Activated CD8-positive, alpha-beta memory T cell treated with anti-CD3 and anti-CD28 coated beads, Interleukin-2, amount 10 ng/mL, durations not matched to agents 7 days and 5 days (primary cell): ENCODE data around the gene LONRF2. TPM values are rescaled to one million over a fixed set of nuclear protein-coding genes. Genes with fewer than 3 reads are reported as not detected.

Experiments
- ATAC-seq: fragments of 150-1000 bp; cut with Tn5 transposase; one replicate; pipeline ENCODE4 v1.10.0; 2021; ENCODE audit warnings: moderate library complexity
- CTCF ChIA-PET: fragments of 350-600 bp; sonication (Branson Sonifier 250); formaldehyde crosslinking; loops from one replicate; lab custom pipeline; 2021; ENCODE audit warnings: antibody characterized with exemption; lab: Charles Lee
- DNase-seq: peaks from one replicate; pipeline ENCODE4 v3.0.0-alpha.2; 2020
- H3K27ac Mint-ChIP-seq: one replicate; pipeline ENCODE4 v1.8.0; 2021; ENCODE audit warnings: mild to moderate bottlenecking, mixed read lengths
- H3K27me3 Mint-ChIP-seq: one replicate; pipeline ENCODE4 v1.8.0; 2021; ENCODE audit warnings: mixed read lengths
- H3K36me3 Mint-ChIP-seq: one replicate; pipeline ENCODE4 v1.8.0; 2021; ENCODE audit warnings: mild to moderate bottlenecking, mixed read lengths
- H3K4me1 Mint-ChIP-seq: one replicate; pipeline ENCODE4 v1.8.0; 2021; ENCODE audit warnings: mixed read lengths
- H3K4me3 Mint-ChIP-seq: one replicate; pipeline ENCODE4 v1.8.0; 2021; ENCODE audit warnings: mild to moderate bottlenecking, moderate library complexity, mixed read lengths
- H3K9me3 Mint-ChIP-seq: one replicate; pipeline ENCODE4 v1.8.0; 2022; ENCODE audit warnings: low read depth, mixed read lengths
- total RNA-seq, 2 experiments: library from RNA; stranded (reverse); gene quantifications; one replicate each; pipeline ENCODE4 v1.2.3, GENCODE V29; 2021

Gene LONRF2
- total RNA-seq, 2 experiments from 2014 or later: 0.15 to 0.21 TPM

- Mint-ChIP-seq H3K27me3 (peaks cover 26% of the 10 kb centered on the region), H3K36me3 (no peaks in the 10 kb centered on the region), H3K4me3 (no peak overlapping the region), H3K9me3 (no peaks in the 10 kb centered on the region), H3K27ac (no peak overlapping the region), H3K4me1 (peaks cover 23% of the 10 kb centered on the region)
- no peak for DNase-seq
- ATAC-seq: no peak
- CTCF ChIA-PET: interaction anchor here (0.9 to 1.4 kb wide), 3 partner anchors 15 to 103 kb away, joined by 3 read pairs; no protein-coding TSS in a partner anchor
Measured at GRCh38 chr2:100278501-100278900, 43.8 kb downstream of the LONRF2 start.

- Mint-ChIP-seq H3K27ac (no peak overlapping the region), H3K4me1 (peaks cover 19% of the 10 kb centered on the region), H3K9me3 (no peaks in the 10 kb centered on the region), H3K36me3 (no peaks in the 10 kb centered on the region), H3K27me3 (peaks cover 25% of the 10 kb centered on the region), H3K4me3 (no peak overlapping the region)
- CTCF ChIA-PET: interaction anchor here (0.7 to 1.4 kb wide), 5 partner anchors 11 to 104 kb away, joined by 3 read pairs; no protein-coding TSS in a partner anchor
- no peak for ATAC-seq
- DNase-seq: no peak
Measured at GRCh38 chr2:100277540-100278207, 44.6 kb downstream of the LONRF2 start.

- ATAC-seq (no peak), DNase-seq (no peak)
- H3K9me3 Mint-ChIP-seq: no peaks in the 10 kb centered on the region
- no peak overlapping the region for H3K4me3 Mint-ChIP-seq
- H3K36me3 Mint-ChIP-seq: no peaks in the 10 kb centered on the region
- no peak overlapping the region for H3K27ac Mint-ChIP-seq
- CTCF ChIA-PET: interaction anchor here (0.9 kb wide), 1 partner anchor 14 kb away, joined by 3 read pairs; no protein-coding TSS in a partner anchor
- peaks cover 13% of the 10 kb centered on the region for H3K4me1 Mint-ChIP-seq
- peaks cover 18% of the 10 kb centered on the region for H3K27me3 Mint-ChIP-seq
Measured at GRCh38 chr2:100276716-100277115, 45.6 kb downstream of the LONRF2 start.

GRCh38 chr2:100275200-100275589, 47.1 kb downstream of the LONRF2 start:
- Mint-ChIP-seq H3K36me3 (no peaks in the 10 kb centered on the region), H3K27me3 (peaks cover 13% of the 10 kb centered on the region), H3K27ac (no peak overlapping the region), H3K4me1 (peaks cover 11% of the 10 kb centered on the region), H3K9me3 (no peaks in the 10 kb centered on the region), H3K4me3 (no peak overlapping the region)
- ATAC-seq: no peak
- CTCF ChIA-PET: interaction anchor here (3.4 kb wide), 1 partner anchor 13 kb away, joined by 14 read pairs; no protein-coding TSS in a partner anchor
- no peak for DNase-seq

GRCh38 chr2:100274566-100275199, 47.6 kb downstream of the LONRF2 start:
- H3K9me3 Mint-ChIP-seq: no peaks in the 10 kb centered on the region
- H3K36me3 Mint-ChIP-seq: no peaks in the 10 kb centered on the region
- H3K27ac Mint-ChIP-seq: no peak overlapping the region
- DNase-seq: no peak
- peaks cover 8% of the 10 kb centered on the region for H3K27me3 Mint-ChIP-seq
- CTCF ChIA-PET: interaction anchor here (0.9 to 3.4 kb wide), 3 partner anchors 10 to 17 kb away, joined by 3 to 14 read pairs (median 5); no protein-coding TSS in a partner anchor
- peaks cover 11% of the 10 kb centered on the region for H3K4me1 Mint-ChIP-seq
- H3K4me3 Mint-ChIP-seq: no peak overlapping the region
- ATAC-seq: no peak

- CTCF ChIA-PET: interaction anchor here (0.9 to 3.4 kb wide), 3 partner anchors 10 to 17 kb away, joined by 3 to 14 read pairs (median 5); no protein-coding TSS in a partner anchor
- DNase-seq: peak; percentile 22
- Mint-ChIP-seq H3K4me1 (peaks cover 8% of the 10 kb centered on the region), H3K27ac (no peak overlapping the region), H3K9me3 (no peaks in the 10 kb centered on the region), H3K27me3 (peaks cover 7% of the 10 kb centered on the region), H3K4me3 (no peak overlapping the region), H3K36me3 (no peaks in the 10 kb centered on the region)
- ATAC-seq: no peak
Measured at GRCh38 chr2:100274076-100274475, 48.2 kb downstream of the LONRF2 start.

- Mint-ChIP-seq H3K36me3 (no peaks in the 10 kb centered on the region), H3K9me3 (no peaks in the 10 kb centered on the region), H3K4me3 (no peak overlapping the region), H3K27ac (no peak overlapping the region), H3K27me3 (peaks cover 5% of the 10 kb centered on the region), H3K4me1 (peaks cover 4% of the 10 kb centered on the region)
- DNase-seq: no peak
- no peak for ATAC-seq
- CTCF ChIA-PET: interaction anchor here (0.7 to 3.4 kb wide), 3 partner anchors 11 to 18 kb away, joined by 3 to 14 read pairs (median 5); no protein-coding TSS in a partner anchor
Measured at GRCh38 chr2:100273387-100273786, 48.9 kb downstream of the LONRF2 start.

- H3K9me3 Mint-ChIP-seq: no peaks in the 10 kb centered on the region
- H3K4me3 Mint-ChIP-seq: no peak overlapping the region
- no peaks in the 10 kb centered on the region for H3K36me3 Mint-ChIP-seq
- DNase-seq (no peak), ATAC-seq (no peak)
- CTCF ChIA-PET: interaction anchor here (0.7 to 3.4 kb wide), 3 partner anchors 11 to 18 kb away, joined by 3 to 14 read pairs (median 5); no protein-coding TSS in a partner anchor
- H3K4me1 Mint-ChIP-seq: peaks cover 4% of the 10 kb centered on the region
- H3K27me3 Mint-ChIP-seq: peaks cover 1% of the 10 kb centered on the region
- H3K27ac Mint-ChIP-seq: no peak overlapping the region
Measured at GRCh38 chr2:100272841-100273329, 49.4 kb downstream of the LONRF2 start.

- CTCF ChIA-PET: no interaction called here
- no peaks in the 10 kb centered on the region for H3K9me3 Mint-ChIP-seq
- H3K27ac Mint-ChIP-seq: no peak overlapping the region
Measured at GRCh38 chr2:100271210-100271609, 51.1 kb downstream of the LONRF2 start.

GRCh38 chr2:100270381-100271146, 51.7 kb downstream of the LONRF2 start:
- ATAC-seq (no peak), DNase-seq (no peak)
- peaks cover 4% of the 10 kb centered on the region for H3K4me1 Mint-ChIP-seq
- CTCF ChIA-PET: no interaction called here
- H3K9me3 Mint-ChIP-seq: no peaks in the 10 kb centered on the region
- H3K27ac Mint-ChIP-seq: no peak overlapping the region
- H3K27me3 Mint-ChIP-seq: no peaks in the 10 kb centered on the region
- H3K36me3 Mint-ChIP-seq: no peaks in the 10 kb centered on the region
- H3K4me3 Mint-ChIP-seq: no peak overlapping the region

More at GRCh38 chr2:100271210-100271609, 51.1 kb downstream of the LONRF2 start:
- Mint-ChIP-seq H3K4me1 (peaks cover 4% of the 10 kb centered on the region), H3K36me3 (no peaks in the 10 kb centered on the region), H3K27me3 (no peaks in the 10 kb centered on the region), H3K4me3 (no peak overlapping the region)
- DNase-seq (no peak), ATAC-seq (no peak)

- H3K4me1 Mint-ChIP-seq: peaks cover 4% of the 10 kb centered on the region
- CTCF ChIA-PET: no interaction called here
- no peak overlapping the region for H3K4me3 Mint-ChIP-seq
- H3K27me3 Mint-ChIP-seq: no peaks in the 10 kb centered on the region
- ATAC-seq: no peak
- DNase-seq: no peak
- H3K27ac Mint-ChIP-seq: no peak overlapping the region
- no peaks in the 10 kb centered on the region for H3K9me3 Mint-ChIP-seq
- no peaks in the 10 kb centered on the region for H3K36me3 Mint-ChIP-seq
Measured at GRCh38 chr2:100269889-100270288, 52.4 kb downstream of the LONRF2 start.

GRCh38 chr2:100268986-100269385, 53.3 kb downstream of the LONRF2 start:
- Mint-ChIP-seq H3K4me1 (peaks cover 3% of the 10 kb centered on the region), H3K9me3 (no peaks in the 10 kb centered on the region), H3K27ac (no peak overlapping the region), H3K4me3 (no peak overlapping the region), H3K36me3 (no peaks in the 10 kb centered on the region), H3K27me3 (no peaks in the 10 kb centered on the region)
- DNase-seq (no peak), ATAC-seq (no peak)
- CTCF ChIA-PET: no interaction called here

- Mint-ChIP-seq H3K4me1 (no peaks in the 10 kb centered on the region), H3K36me3 (no peaks in the 10 kb centered on the region), H3K27ac (no peak overlapping the region), H3K4me3 (no peak overlapping the region), H3K27me3 (no peaks in the 10 kb centered on the region), H3K9me3 (no peaks in the 10 kb centered on the region)
- ATAC-seq (no peak), DNase-seq (no peak)
- CTCF ChIA-PET: interaction anchor here (8.5 kb wide), 1 partner anchor 112 kb away, joined by 149 read pairs; no protein-coding TSS in a partner anchor
Measured at GRCh38 chr2:100267751-100268150, 54.5 kb downstream of the LONRF2 start.
